SU-DHL-6 (cell line): ENCODE measurements around the gene CLCA2.

Experiments
- H2AFZ ChIP-seq: fragments of 200-600 bp; sonication (generic); 2 replicates; pipeline ENCODE4 v1.6.1; 2014; ENCODE audit warnings: low read depth, mild to moderate bottlenecking, moderate library complexity, mixed read lengths, antibody characterized with exemption, low read length; ENCODE audit not compliant: severe bottlenecking
- H3F3A ChIP-seq: fragments of 200-600 bp; shearing (Covaris generic); 2 replicates; pipeline ENCODE4 v1.6.0; 2016; ENCODE audit warnings: antibody characterized with exemption, mild to moderate bottlenecking; ENCODE audit not compliant: insufficient read depth
- H3K27ac ChIP-seq: fragments of 200-600 bp; sonication (generic); 2 replicates; pipeline ENCODE4 v1.5.1; 2016; ENCODE audit warnings: low read depth, mild to moderate bottlenecking, low read length, moderate library complexity, mixed read lengths
- H3K27me3 ChIP-seq: fragments of 200-600 bp; sonication (generic), shearing (Covaris generic); 2 replicates; pipeline ENCODE4 v1.6.0; 2014; ENCODE audit warnings: mild to moderate bottlenecking, low read length
- H3K36me3 ChIP-seq: fragments of 200-600 bp; sonication (generic); 2 replicates; pipeline ENCODE4 v1.6.1; 2014; ENCODE audit warnings: mild to moderate bottlenecking, low read length, mixed read lengths
- H3K4me2 ChIP-seq: fragments of 300-600, 200-600 bp; shearing (Covaris generic), sonication (generic); 2 replicates; pipeline ENCODE4 v1.6.0; 2014; ENCODE audit warnings: low read length, low read depth, mild to moderate bottlenecking; ENCODE audit not compliant: poor library complexity, severe bottlenecking
- H3K4me3 ChIP-seq: fragments of 200-600 bp; sonication (generic); 2 replicates; pipeline ENCODE4 v1.5.1; 2014; ENCODE audit warnings: antibody characterized with exemption, low read length, mild to moderate bottlenecking, mixed read lengths; ENCODE audit not compliant: insufficient read depth, poor library complexity, severe bottlenecking
- H3K79me2 ChIP-seq: fragments of 200-600 bp; sonication (generic); 2 replicates; pipeline ENCODE4 v1.6.1; 2014; ENCODE audit warnings: mild to moderate bottlenecking, low read length, moderate library complexity; ENCODE audit not compliant: insufficient read depth
- H3K9ac ChIP-seq: fragments of 200-600 bp; sonication (generic); 2 replicates; pipeline ENCODE4 v1.7.0; 2014; ENCODE audit warnings: mild to moderate bottlenecking, low read length
- H3K9me2 ChIP-seq: fragments of 200-600 bp; sonication (generic); replicated peaks from 2 replicates; pipeline ENCODE4 v1.6.1; 2014; ENCODE audit warnings: low read length; ENCODE audit not compliant: insufficient read depth
- H3K9me3 ChIP-seq: fragments of 200-600 bp; sonication (generic); 2 replicates; pipeline ENCODE4 v1.6.1; 2014; ENCODE audit warnings: low read length, mixed read lengths; ENCODE audit not compliant: insufficient read depth
- H4K20me1 ChIP-seq: fragments of 200-600 bp; sonication (generic); 2 replicates; pipeline ENCODE4 v1.6.1; 2014; ENCODE audit warnings: low read depth, mild to moderate bottlenecking, antibody characterized with exemption, low read length, moderate library complexity, mixed read lengths
- CTCF ChIP-seq: fragments of 200-600 bp; sonication (generic); IDR thresholded peaks from one replicate; pipeline ENCODE4 v1.5.1; 2017; ENCODE audit warnings: antibody characterized with exemption, mild to moderate bottlenecking, low read length, moderate library complexity; ENCODE audit not compliant: insufficient read depth, poor library complexity, severe bottlenecking
- EZH2phosphoT487 ChIP-seq: fragments of 200-600 bp; sonication (generic), shearing (Covaris generic); conservative IDR thresholded peaks from 2 replicates; pipeline ENCODE4 v1.6.1; 2018; ENCODE audit warnings: mild to moderate bottlenecking, antibody characterized with exemption, low read length, moderate library complexity, mixed read lengths

The CLCA2 gene

GRCh38 chr1:86423873-86424272, at the start of gene CLCA2:
TSS of gene CLCA2 (plus strand) at chr1:86424171. CDS start at chr1:86424248, 77 bp downstream.
- H3F3A ChIP-seq = no peaks in the 10 kb centered on the region
- no peaks in the 10 kb centered on the region for H3K36me3 ChIP-seq
- TF ChIP-seq EZH2phosphoT487 (no peak), CTCF (no peak)
- H3K4me2 ChIP-seq = no peak within 1 kb of the TSS
- H3K9me3 ChIP-seq = no peaks in the 10 kb centered on the region
- no peaks in the 10 kb centered on the region for H4K20me1 ChIP-seq
- no peak within 1 kb of the TSS for H3K9ac ChIP-seq
- H3K27me3 ChIP-seq = no peaks in the 10 kb centered on the region
- H2AFZ ChIP-seq = no peak within 1 kb of the TSS
- no peak within 1 kb of the TSS for H3K27ac ChIP-seq
- H3K4me3 ChIP-seq = no peak within 1 kb of the TSS
- H3K79me2 ChIP-seq = no peaks in the 10 kb centered on the region
- H3K9me2 ChIP-seq = no peaks in the 10 kb centered on the region

- Histone ChIP-seq H3K9me2 (no peaks in the 10 kb centered on the region), H2AFZ (no peak overlapping the region), H4K20me1 (no peaks in the 10 kb centered on the region), H3K4me2 (no peak overlapping the region), H3K27ac (no peak overlapping the region), H3K4me3 (no peak overlapping the region), H3F3A (no peaks in the 10 kb centered on the region), H3K36me3 (no peaks in the 10 kb centered on the region), H3K9ac (no peak overlapping the region), H3K9me3 (peaks cover 18% of the 10 kb centered on the region; the same call in 1 of the 2 replicates), H3K27me3 (no peaks in the 10 kb centered on the region), H3K79me2 (no peaks in the 10 kb centered on the region)
- TF ChIP-seq EZH2phosphoT487 (no peak), CTCF (no peak)
Measured at GRCh38 chr1:86375688-86376087, 48.3 kb upstream of the CLCA2 start.

- Histone ChIP-seq H4K20me1 (no peaks in the 10 kb centered on the region), H3K9me3 (peaks cover 18% of the 10 kb centered on the region; the same call in 1 of the 2 replicates), H3K9me2 (no peaks in the 10 kb centered on the region), H3K4me2 (no peak overlapping the region), H3K27ac (no peak overlapping the region), H3K36me3 (no peaks in the 10 kb centered on the region), H3K4me3 (no peak overlapping the region), H3F3A (no peaks in the 10 kb centered on the region), H3K79me2 (no peaks in the 10 kb centered on the region), H3K27me3 (no peaks in the 10 kb centered on the region), H2AFZ (no peak overlapping the region), H3K9ac (no peak overlapping the region)
- no peak for TF ChIP-seq CTCF
- TF ChIP-seq EZH2phosphoT487 = no peak
Measured at GRCh38 chr1:86377341-86377740, 46.6 kb upstream of the CLCA2 start.
